Activated T-helper 9 cell treated with anti-CD3 and anti-CD28 coated beads, Interleukin-2, amount 50 U/mL, for 16 hours (primary cell): ENCODE data around the gene ULK2.
"Not testable (repeated sequence)": the region's sequence is repeated elsewhere in the genome, so short reads cannot be mapped to it uniquely, and the experiment has no call there.

ENCODE experiments used
- DNase-seq: peaks from one replicate; pipeline ENCODE4 v3.0.0-alpha.2; 2020; ENCODE audit warnings: low read depth

The ULK2 gene

GRCh38 chr17:19766421-19767270, 101.1 kb downstream of the ULK2 start:
- peak; percentile 68 for DNase-seq

GRCh38 chr17:19766016-19766415, 101.7 kb downstream of the ULK2 start:
- no peak for DNase-seq

GRCh38 chr17:19763991-19764390, 103.7 kb downstream of the ULK2 start:
- DNase-seq = not testable (repeated sequence)

GRCh38 chr17:19763416-19763815, 104.3 kb downstream of the ULK2 start:
- no peak for DNase-seq

- DNase-seq = peak; percentile 42
These were observed 105.2 kb downstream of the ULK2 start for GRCh38 chr17:19762515-19762961.

GRCh38 chr17:19760746-19761145, 107.0 kb downstream of the ULK2 start:
- DNase-seq = no peak

GRCh38 chr17:19759568-19760549, 107.9 kb downstream of the ULK2 start:
- DNase-seq = no peak

GRCh38 chr17:19757536-19758180, 110.1 kb downstream of the ULK2 start:
- no peak for DNase-seq

GRCh38 chr17:19756546-19756945, 111.2 kb downstream of the ULK2 start:
- no peak for DNase-seq

- DNase-seq = no peak
These were observed 111.8 kb downstream of the ULK2 start for GRCh38 chr17:19755821-19756510.

- no peak for DNase-seq
These were observed 112.3 kb downstream of the ULK2 start for GRCh38 chr17:19755392-19755791.

GRCh38 chr17:19753661-19754463, 113.9 kb downstream of the ULK2 start:
- DNase-seq = no peak

- no peak for DNase-seq
These were observed 114.7 kb downstream of the ULK2 start for GRCh38 chr17:19753051-19753509.

- DNase-seq = no peak
These were observed 115.3 kb downstream of the ULK2 start for GRCh38 chr17:19752216-19753050.

GRCh38 chr17:19750835-19751234, 116.9 kb downstream of the ULK2 start:
- no peak for DNase-seq

- DNase-seq = no peak
These were observed 117.6 kb downstream of the ULK2 start for GRCh38 chr17:19750020-19750572.

- no peak for DNase-seq
These were observed 118.9 kb downstream of the ULK2 start for GRCh38 chr17:19748807-19749193.

- no peak for DNase-seq
These were observed 119.6 kb downstream of the ULK2 start, which contains the start of gene ALDH3A1 for GRCh38 chr17:19747829-19748806. Gene ALDH3A1 (minus strand): TSS chr17:19748298. CDS start chr17:19745129, 3,169 bp downstream.
